Activated CD4-positive, CD25-positive, alpha-beta regulatory T cell treated with anti-CD3 and anti-CD28 coated beads, Interleukin-2, amount 50 U/mL, for 72 hours (primary cell): ENCODE results near the gene FKBP15.
"Not testable (repeated sequence)": the region's sequence is repeated elsewhere in the genome, so short reads cannot be mapped to it uniquely, and the experiment has no call there.

ENCODE experiments used
- DNase-seq: peaks from one replicate; pipeline ENCODE4 v3.0.0; 2021

FKBP15 gene

GRCh38 chr9:113143432-113144227 lies 77.4 kb downstream of the FKBP15 start:
- DNase-seq, result no peak

DNA sequence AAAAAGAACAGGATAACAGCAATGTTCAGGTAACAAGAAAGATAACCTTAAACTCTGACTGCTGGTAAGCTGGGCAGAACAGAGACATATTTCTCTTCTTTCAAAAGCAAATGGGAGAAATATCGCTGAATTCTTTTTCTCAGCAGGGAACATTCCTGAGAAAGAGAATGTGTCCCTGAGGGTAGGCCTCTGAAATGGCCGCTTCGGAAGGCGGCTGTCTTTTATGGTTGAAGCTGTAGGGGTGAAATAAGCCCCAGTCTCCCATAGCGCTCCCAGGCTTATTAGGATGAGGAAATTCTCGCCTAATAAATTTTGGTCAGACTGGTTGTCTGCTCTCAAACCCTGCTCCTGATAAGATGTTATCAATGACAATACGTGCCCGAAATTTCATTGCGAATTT lies 80.2 kb downstream of the FKBP15 start:
- not testable (repeated sequence) for DNase-seq

DNA sequence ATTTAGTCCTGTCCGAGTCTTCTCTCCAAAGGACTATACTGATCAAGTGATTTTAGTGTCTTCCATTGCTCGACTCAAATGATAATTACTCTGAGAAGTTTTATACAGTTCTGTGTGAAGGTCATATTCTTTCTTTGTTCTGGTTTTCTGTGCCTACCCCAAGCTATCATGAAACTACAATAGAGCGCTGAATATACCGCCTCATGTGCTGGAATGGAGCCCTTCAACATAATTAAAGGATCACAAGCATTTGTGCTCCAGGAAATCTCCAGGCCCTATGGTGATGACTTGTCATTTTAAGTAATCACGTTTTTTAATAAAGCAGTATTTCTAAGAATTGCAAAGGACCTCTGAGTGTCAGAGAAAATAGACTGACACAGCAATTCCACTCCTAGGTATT lies 81.1 kb downstream of the FKBP15 start:
- DNase-seq, result no peak

GRCh38 chr9:113139225-113139829 lies 81.8 kb downstream of the FKBP15 start:
- no peak for DNase-seq

DNA sequence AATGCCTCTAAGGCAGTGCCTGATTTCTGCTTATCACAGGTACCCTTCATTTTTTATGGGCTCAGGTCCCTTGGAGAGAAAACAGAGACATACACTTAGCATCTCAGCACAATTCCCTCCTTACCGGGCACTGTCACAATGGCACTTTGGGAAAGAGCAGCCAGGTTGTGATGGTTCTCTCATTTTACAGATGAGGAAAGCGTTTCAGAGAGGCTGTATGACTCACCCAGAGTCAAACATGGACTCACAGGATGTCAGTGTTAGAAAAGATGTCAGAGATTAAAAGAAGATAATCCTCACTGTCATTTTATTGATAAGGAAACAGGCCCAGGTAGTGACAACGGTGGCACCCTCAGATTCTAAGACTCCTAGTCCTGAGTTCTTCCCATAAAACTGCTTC lies 82.3 kb downstream of the FKBP15 start:
- no peak for DNase-seq

GRCh38 chr9:113137196-113138168 lies 83.6 kb downstream of the FKBP15 start:
- DNase-seq, result no peak

GRCh38 chr9:113131689-113132151 lies 89.4 kb downstream of the FKBP15 start:
- no peak for DNase-seq

GRCh38 chr9:113129884-113130283 lies 91.2 kb downstream of the FKBP15 start:
- no peak for DNase-seq

DNA sequence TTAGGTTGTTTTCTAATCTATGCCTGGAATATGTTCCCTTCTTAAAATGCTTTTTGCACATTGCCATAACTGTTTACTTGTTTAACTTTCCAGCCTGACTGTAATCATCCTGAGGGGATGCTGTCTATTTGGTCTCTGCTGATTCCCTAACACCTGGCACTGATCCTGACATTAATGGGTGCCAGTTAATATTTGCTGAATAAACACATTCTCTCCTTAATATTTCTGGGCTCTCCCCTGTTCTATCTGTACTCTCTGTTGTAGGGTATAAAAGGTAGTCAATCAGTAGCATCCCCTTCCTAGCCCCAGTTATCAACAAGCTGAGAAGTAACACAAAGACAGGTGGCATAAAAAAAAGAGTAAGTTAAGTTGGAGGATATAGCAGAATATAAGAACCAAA lies 91.6 kb downstream of the FKBP15 start:
- no peak for DNase-seq

- DNase-seq, result no peak
These were observed 95.6 kb downstream of the FKBP15 start for GRCh38 chr9:113125386-113126035.

DNA sequence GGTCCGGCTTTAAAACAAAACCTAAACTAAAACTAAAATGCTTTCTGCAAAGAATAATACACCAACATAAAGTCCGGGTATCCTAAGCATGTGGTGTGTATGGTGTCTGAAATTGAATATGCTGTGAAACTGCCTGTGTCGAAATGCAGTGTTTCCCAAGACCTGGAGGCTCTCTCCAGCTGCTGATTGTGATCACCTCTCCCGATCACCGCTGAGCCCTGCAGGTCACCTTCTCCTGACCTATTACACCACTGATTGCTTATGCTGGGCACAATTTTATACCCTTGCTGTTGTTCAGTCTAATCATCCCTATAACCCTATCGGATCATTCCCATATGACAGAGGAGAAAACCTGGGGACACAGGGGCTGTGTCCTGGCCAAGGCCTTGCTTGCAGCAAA lies 102.2 kb downstream of the FKBP15 start:
- not testable (repeated sequence) for DNase-seq
